Stimulated activated CD8-positive, alpha-beta memory T cell treated with anti-CD3 and anti-CD28 coated beads, Interleukin-15, amount 100 ng/mL, for 4 hours (primary cell): Measurements from ENCODE around the gene TGFBR2.

Experiments used
- DNase-seq, 2 donors: peaks; one replicate each; pipeline ENCODE4 v3.0.0-alpha.2; 2020; ENCODE audit warnings: low read depth in 2 of 2

TGFBR2 gene

GRCh38 chr3:30606301-30607031, at the start of gene TGFBR2:
Gene TGFBR2, plus strand, starts transcription at chr3:30606601. Its CDS starts 283 bp downstream, at chr3:30606884.
- peak; percentile 76 to 80 for DNase-seq

- DNase-seq, result no peak
These were observed 48.6 kb upstream of the TGFBR2 start for GRCh38 chr3:30557746-30558303.

GRCh38 chr3:30563956-30564355, 42.4 kb upstream of the TGFBR2 start:
- no peak for DNase-seq

GRCh38 chr3:30567139-30567753, 39.2 kb upstream of the TGFBR2 start:
- DNase-seq, result no peak

GRCh38 chr3:30576946-30577345, 29.5 kb upstream of the TGFBR2 start:
- DNase-seq, result no peak

DNA sequence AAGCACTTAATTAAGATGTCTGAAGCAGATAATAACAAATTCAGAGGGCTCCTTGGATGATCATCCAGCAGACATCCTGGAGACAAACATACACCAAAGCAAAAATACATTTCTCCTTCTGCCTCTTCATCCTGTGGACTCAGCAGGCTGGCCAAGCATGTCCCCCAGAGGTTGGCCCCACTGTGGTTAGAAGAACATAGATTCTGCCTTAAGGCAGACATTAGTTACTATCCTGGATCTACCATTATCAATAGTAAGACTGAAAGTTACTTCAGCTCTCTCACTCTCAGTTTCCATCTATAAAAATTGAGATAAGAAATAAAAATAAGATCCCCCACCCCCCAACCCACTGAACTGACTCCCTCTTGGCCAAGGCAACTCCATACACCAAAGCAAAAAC, 28.6 kb upstream of the TGFBR2 start:
- no peak for DNase-seq

- no peak for DNase-seq
These were observed 27.9 kb upstream of the TGFBR2 start for GRCh38 chr3:30578479-30578878.

- DNase-seq, result no peak
These were observed 27.3 kb upstream of the TGFBR2 start for GRCh38 chr3:30578986-30579579.

DNA sequence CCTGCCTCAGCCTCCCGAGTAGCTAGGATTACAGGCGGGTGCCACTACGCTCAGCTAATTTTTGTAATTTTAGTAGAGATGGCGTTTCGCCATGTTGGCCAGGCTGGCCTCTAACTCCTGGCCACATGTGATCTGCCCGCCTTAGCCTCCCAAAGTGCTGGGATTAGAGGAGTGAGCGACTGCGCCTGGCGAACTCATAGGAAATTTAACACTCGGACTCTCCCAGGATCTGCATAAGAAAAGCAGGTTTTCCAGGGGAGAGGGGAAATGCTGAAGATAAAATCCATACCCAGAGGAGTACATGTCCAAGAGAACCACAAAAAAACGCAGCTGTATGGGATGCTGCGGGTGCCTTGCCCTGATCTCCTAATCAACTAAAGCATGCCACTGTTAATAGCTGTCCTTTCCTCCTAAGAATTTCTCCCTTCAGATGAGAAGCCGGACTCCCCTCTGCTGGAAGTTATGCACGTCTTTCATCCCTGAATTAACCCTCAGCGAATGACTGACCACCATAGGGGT, 25.3 kb upstream of the TGFBR2 start:
- DNase-seq, result no peak

GRCh38 chr3:30581982-30582381, 24.4 kb upstream of the TGFBR2 start:
- no peak for DNase-seq

DNA sequence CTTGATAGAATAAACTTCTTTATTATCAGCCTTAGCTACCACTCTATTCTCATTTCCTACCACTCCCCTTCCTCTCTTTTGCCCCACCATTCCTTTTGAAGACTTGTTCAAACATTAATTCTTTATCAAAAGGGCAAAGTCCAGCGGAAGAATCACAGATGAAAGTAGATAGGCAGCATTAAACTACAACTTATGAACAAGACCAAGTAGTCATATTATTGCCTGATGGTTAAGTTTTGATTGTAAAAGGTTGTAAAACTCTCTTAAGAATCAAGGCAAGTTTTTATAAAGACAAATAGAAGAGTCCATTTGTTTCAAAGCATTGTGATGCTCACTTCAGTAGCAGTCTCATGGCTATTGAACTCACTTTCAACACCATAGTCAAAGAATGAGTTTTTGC, 22.4 kb upstream of the TGFBR2 start:
- DNase-seq, result no peak

DNA sequence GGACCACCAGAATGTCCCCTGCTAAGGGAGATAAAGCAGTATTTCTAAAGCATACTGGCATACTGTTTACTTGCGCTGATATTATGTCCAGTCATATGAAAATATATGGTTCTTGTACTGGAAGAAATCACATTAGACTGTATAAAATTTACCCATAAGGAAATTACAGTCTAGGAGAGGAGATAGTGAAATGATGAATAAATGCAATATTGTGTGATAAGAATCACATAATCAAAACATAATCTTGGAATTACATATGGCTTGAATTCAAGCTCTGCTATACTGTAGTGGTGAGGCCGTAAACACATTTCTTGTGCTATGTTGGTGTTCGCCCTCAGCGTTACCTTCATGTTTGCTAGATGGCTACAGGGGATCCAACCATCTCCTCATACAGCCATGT, 20.7 kb upstream of the TGFBR2 start:
- no peak for DNase-seq

GRCh38 chr3:30586096-30586805, 20.1 kb upstream of the TGFBR2 start:
- no peak for DNase-seq

- no peak for DNase-seq
These were observed 19.5 kb upstream of the TGFBR2 start for GRCh38 chr3:30586806-30587486.

DNA sequence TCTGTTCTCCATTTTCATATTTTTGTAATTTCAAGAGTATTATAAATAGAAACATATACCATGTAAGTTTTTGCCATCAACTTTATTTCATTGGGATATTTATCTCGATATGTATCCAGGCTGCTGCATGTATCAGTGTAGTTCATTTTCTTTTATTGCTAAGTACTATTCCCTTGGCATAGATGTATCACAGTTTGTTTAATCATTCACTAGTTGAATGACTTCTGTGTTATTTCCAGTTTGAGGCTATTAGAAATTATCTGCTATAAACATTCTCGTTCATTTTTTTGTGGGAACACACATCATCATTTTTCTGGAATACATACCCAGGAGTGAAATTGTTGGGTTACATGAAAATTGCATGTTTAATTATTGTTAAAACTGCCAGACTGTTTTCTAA, 18.5 kb upstream of the TGFBR2 start:
- DNase-seq, result no peak

- no peak for DNase-seq
These were observed 10.2 kb upstream of the TGFBR2 start for GRCh38 chr3:30596152-30596551.

DNA sequence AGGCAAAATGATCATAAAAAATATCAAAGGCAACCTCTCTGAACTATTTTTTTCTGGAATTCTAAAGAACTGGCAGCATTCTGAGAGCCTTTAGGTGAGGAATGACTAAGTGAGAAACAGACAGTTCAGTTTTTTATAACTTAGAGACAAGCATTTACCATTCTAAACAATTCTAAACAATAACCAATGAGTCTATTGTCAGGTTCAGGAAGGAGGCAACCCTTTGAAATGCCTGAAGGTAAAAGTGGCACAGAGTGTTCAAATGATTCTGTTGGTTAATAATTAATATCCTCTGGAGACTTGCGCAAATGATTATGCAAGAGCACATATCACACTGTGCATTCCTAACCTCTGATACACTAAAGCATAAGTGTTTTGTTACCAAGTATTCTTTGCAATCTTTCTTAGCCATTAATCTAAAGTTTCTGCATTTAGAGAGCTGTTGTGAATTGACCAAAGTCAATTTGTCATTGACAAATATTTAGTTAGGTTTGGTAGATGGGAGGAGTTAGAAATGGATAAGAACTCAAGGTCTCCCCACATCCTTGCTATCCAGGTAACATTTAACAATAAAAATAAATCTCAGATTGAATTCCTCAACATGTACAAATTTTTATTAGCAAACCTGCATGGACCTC, 9.2 kb upstream of the TGFBR2 start:
- no peak for DNase-seq

- no peak for DNase-seq
These were observed 8.6 kb upstream of the TGFBR2 start for GRCh38 chr3:30597769-30598134.

DNA sequence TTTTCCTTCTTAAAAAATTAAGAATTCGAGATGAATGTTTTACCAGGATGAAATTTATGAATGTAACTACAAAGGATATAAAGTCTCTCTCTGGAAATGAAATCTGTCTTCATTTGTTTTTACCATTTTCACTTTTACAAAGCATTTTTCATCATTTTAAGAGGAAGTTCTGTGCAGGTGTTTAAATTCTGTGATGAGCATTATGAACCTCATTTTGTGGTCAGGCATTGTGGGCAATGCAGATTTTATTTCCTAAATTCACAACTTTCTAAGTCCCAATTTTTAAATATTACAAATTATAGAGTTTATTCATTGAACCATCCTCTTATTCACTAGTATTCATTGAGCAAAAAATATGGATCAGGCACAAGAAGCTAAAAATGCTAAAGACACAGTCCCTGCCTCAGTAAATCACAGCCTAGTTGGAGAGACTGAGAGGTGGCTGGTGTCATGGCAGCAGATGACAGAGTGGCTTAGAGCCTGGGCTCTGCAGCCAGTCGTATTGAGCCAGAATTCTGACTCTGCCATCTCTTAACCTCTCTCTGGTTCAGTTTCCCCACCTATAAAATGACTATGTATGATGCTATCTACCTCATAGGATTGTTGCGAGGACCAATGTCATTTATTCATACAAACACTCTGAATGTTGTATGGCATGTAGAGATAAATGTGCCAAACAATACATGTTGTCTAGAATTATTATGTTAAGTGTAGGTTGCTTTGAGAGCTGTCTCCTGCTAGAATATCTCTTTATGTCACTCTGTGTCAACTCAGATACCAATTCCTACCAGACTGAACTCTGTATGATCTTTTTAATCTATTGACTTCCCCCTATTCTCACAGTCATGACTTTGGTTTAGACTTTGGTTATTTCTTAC, 7.5 kb upstream of the TGFBR2 start:
- DNase-seq, result no peak

GRCh38 chr3:30600572-30600971, 5.8 kb upstream of the TGFBR2 start:
- no peak for DNase-seq
